Vagina (tissue), 2 donors: Measurements from ENCODE around the gene ARFIP1. TPM values are rescaled to one million over a fixed set of nuclear protein-coding genes. Genes with fewer than 3 reads are reported as not detected.

Experiments
- DNase-seq, 2 donors: peaks; one replicate each; pipeline ENCODE4 v3.0.0-alpha.2; 2017; ENCODE audit errors: extremely low spot score in 2 of 2
- H3K27ac ChIP-seq: fragments of 200-600 bp; sonication (generic); one replicate; pipeline ENCODE4 v1.5.1; 2019
- H3K27me3 ChIP-seq: fragments of 200-600 bp; sonication (generic); one replicate; pipeline ENCODE4 v1.5.1; 2019
- H3K36me3 ChIP-seq, 2 donors: fragments of 200-600 bp; sonication (generic); one replicate each; pipeline ENCODE4 v1.5.1; 2017 to 2019
- H3K4me1 ChIP-seq: fragments of 200-600 bp; sonication (generic); one replicate; pipeline ENCODE4 v1.5.1; 2019
- H3K4me3 ChIP-seq, 2 donors: fragments of 200-600 bp; sonication (generic); 1 replicate in 1 of 2; 2 replicates in 1 of 2; pipeline ENCODE4 v1.5.1; 2016 to 2019
- H3K9me3 ChIP-seq: fragments of 200-600 bp; sonication (generic); one replicate; pipeline ENCODE4 v1.5.1; 2019
- CTCF ChIP-seq, 3 experiments: fragments of 450-650 bp in 2 of 3; fragments of 200-600 bp in 1 of 3; sonication (generic) in 1 of 3; IDR thresholded peaks; one replicate each; pipeline ENCODE4 v1.5.1; 2017 to 2019; ENCODE audit warnings: antibody characterized with exemption in 3 of 3, mild to moderate bottlenecking in 2 of 3, moderate library complexity in 2 of 3
- POLR2A ChIP-seq, 2 donors: fragments of 450-650 bp; IDR thresholded peaks; one replicate each; pipeline ENCODE4 v1.6.1; 2017; ENCODE audit warnings: antibody characterized with exemption in 2 of 2, mild to moderate bottlenecking in 2 of 2, moderate library complexity in 2 of 2
- POLR2AphosphoS5 ChIP-seq, 2 donors: sonication (generic); formaldehyde crosslinking; IDR thresholded peaks; one replicate each; pipeline ENCODE4 v1.9.0; 2017; ENCODE audit warnings: antibody characterized with exemption in 2 of 2, mild to moderate bottlenecking in 2 of 2, low read depth in 1 of 2; ENCODE audit not compliant: insufficient read depth in 1 of 2
- intact Hi-C: fragments of 100-400 bp; cut with DNase I; formaldehyde crosslinking; loops from one replicate; pipeline ENCODE4 v1.15.1; 2023
- total RNA-seq: library from RNA; depleted of rRNA; stranded (reverse); fragments of >200 nt; gene quantifications from one replicate; pipeline ENCODE4 v1.2.3, GENCODE V29; 2016

The ARFIP1 gene
- total RNA-seq, 1 donor from 2014 or later, result 19.4 TPM

- H3K4me3 ChIP-seq, result no peak overlapping the region
- no peaks in the 10 kb centered on the region for H3K9me3 ChIP-seq
- no peaks in the 10 kb centered on the region for H3K27me3 ChIP-seq
- no peak overlapping the region for H3K27ac ChIP-seq
- H3K36me3 ChIP-seq, result no peaks in the 10 kb centered on the region
- no peak for TF ChIP-seq CTCF (IDR thresholded peaks at IDR 0.05)
- no peak for TF ChIP-seq POLR2AphosphoS5 (IDR thresholded peaks at IDR 0.05; ENCODE audit: insufficient read depth in 1 of 2, low read depth in 1 of 2)
- TF ChIP-seq POLR2A (IDR thresholded peaks at IDR 0.05), result no peak
- intact Hi-C loops, result no loop called here
- H3K4me1 ChIP-seq, result no peaks in the 10 kb centered on the region
- no peak for DNase-seq
Measured at GRCh38 chr4:152921284-152921683, 141.5 kb downstream of the ARFIP1 start.

GRCh38 chr4:152925851-152926250 is 146.1 kb downstream of the ARFIP1 start:
- TF ChIP-seq POLR2AphosphoS5 (IDR thresholded peaks at IDR 0.05; ENCODE audit: insufficient read depth in 1 of 2, low read depth in 1 of 2), result no peak
- TF ChIP-seq POLR2A (IDR thresholded peaks at IDR 0.05), result no peak
- no peak for TF ChIP-seq CTCF (IDR thresholded peaks at IDR 0.05)
- H3K4me3 ChIP-seq, result no peak overlapping the region
- no peaks in the 10 kb centered on the region for H3K27me3 ChIP-seq
- no peaks in the 10 kb centered on the region for H3K36me3 ChIP-seq
- intact Hi-C loops, result no loop called here
- no peaks in the 10 kb centered on the region for H3K9me3 ChIP-seq
- H3K4me1 ChIP-seq, result no peaks in the 10 kb centered on the region
- DNase-seq, result no peak
- no peak overlapping the region for H3K27ac ChIP-seq

GRCh38 chr4:152926959-152927358 is 147.2 kb downstream of the ARFIP1 start:
- intact Hi-C loops, result no loop called here
- Histone ChIP-seq H3K4me1 (no peaks in the 10 kb centered on the region), H3K4me3 (no peak overlapping the region), H3K9me3 (no peaks in the 10 kb centered on the region), H3K27ac (no peak overlapping the region), H3K36me3 (no peaks in the 10 kb centered on the region), H3K27me3 (no peaks in the 10 kb centered on the region)
- no peak for DNase-seq
- no peak for TF ChIP-seq CTCF (IDR thresholded peaks at IDR 0.05)
- TF ChIP-seq POLR2AphosphoS5 (IDR thresholded peaks at IDR 0.05; ENCODE audit: insufficient read depth in 1 of 2, low read depth in 1 of 2), result no peak
- TF ChIP-seq POLR2A (IDR thresholded peaks at IDR 0.05), result no peak

GRCh38 chr4:152927737-152928136 is 148.0 kb downstream of the ARFIP1 start:
- Histone ChIP-seq H3K4me1 (no peaks in the 10 kb centered on the region), H3K27ac (no peak overlapping the region), H3K9me3 (no peaks in the 10 kb centered on the region), H3K4me3 (no peak overlapping the region), H3K27me3 (no peaks in the 10 kb centered on the region), H3K36me3 (no peaks in the 10 kb centered on the region)
- TF ChIP-seq POLR2AphosphoS5 (IDR thresholded peaks at IDR 0.05; ENCODE audit: insufficient read depth in 1 of 2, low read depth in 1 of 2) (no peak), CTCF (IDR thresholded peaks at IDR 0.05) (no peak), POLR2A (IDR thresholded peaks at IDR 0.05) (no peak)
- intact Hi-C loops, result no loop called here
- DNase-seq, result no peak

DNA sequence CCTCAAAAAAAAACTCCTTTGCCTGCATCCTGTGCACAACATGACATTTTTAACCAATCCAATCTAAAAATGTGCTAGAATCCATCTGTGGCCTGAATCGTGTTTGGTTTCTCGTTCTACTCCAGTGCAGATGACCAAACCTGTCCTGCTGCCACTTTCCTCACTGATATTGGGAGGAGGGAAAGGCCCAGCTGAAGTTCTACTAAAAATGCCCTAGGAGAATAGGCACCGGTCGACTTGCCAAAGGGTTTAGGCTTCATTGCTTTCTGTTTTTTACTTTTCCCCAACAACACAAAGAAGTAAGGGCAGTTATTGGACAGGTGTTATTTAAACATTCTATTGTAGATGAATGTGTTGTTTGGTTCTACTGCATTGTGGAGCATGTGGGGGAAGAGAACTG is 148.5 kb downstream of the ARFIP1 start:
- H3K27me3 ChIP-seq, result no peaks in the 10 kb centered on the region
- DNase-seq, result no peak
- H3K36me3 ChIP-seq, result no peaks in the 10 kb centered on the region
- no peaks in the 10 kb centered on the region for H3K9me3 ChIP-seq
- intact Hi-C loops, result no loop called here
- no peak overlapping the region for H3K27ac ChIP-seq
- H3K4me3 ChIP-seq, result no peak overlapping the region
- H3K4me1 ChIP-seq, result no peaks in the 10 kb centered on the region
- no peak for TF ChIP-seq CTCF (IDR thresholded peaks at IDR 0.05)
- no peak for TF ChIP-seq POLR2AphosphoS5 (IDR thresholded peaks at IDR 0.05; ENCODE audit: insufficient read depth in 1 of 2, low read depth in 1 of 2)
- TF ChIP-seq POLR2A (IDR thresholded peaks at IDR 0.05), result no peak
